Left forelimb (tissue), 1 donor: ENCODE results near the gene SLC9C2.
"Not testable (repeated sequence)": the region's sequence is repeated elsewhere in the genome, so short reads cannot be mapped to it uniquely, and the experiment has no call there.

ENCODE experiments used
- DNase-seq: peaks from one replicate; pipeline ENCODE4 v3.0.0-alpha.2; 2018; ENCODE audit warnings: low spot score

The SLC9C2 gene

GRCh38 chr1:173481195-173481772 is 121.6 kb downstream of the SLC9C2 start:
- DNase-seq, result no peak

GRCh38 chr1:173479649-173480048 is 123.2 kb downstream of the SLC9C2 start:
- no peak for DNase-seq

GRCh38 chr1:173478094-173478674 is 124.7 kb downstream of the SLC9C2 start:
- no peak for DNase-seq

- peak; percentile 92 for DNase-seq
Measured at GRCh38 chr1:173477286-173478093, 125.4 kb downstream of the SLC9C2 start, which contains the start of gene PRDX6. PRDX6 (plus strand) TSS chr1:173477335; CDS start chr1:173477398, 63 bp downstream.

GRCh38 chr1:173476665-173477285 is 126.1 kb downstream of the SLC9C2 start:
- DNase-seq, result no peak

GRCh38 chr1:173476197-173476664 is 126.6 kb downstream of the SLC9C2 start:
- no peak for DNase-seq

GRCh38 chr1:173475564-173476196 is 127.2 kb downstream of the SLC9C2 start:
- DNase-seq, result no peak

GRCh38 chr1:173474780-173475421 is 128.0 kb downstream of the SLC9C2 start:
- not testable (repeated sequence) for DNase-seq

- DNase-seq, result no peak
Measured at GRCh38 chr1:173474097-173474779, 128.6 kb downstream of the SLC9C2 start.

GRCh38 chr1:173473599-173474011 is 129.3 kb downstream of the SLC9C2 start:
- DNase-seq, result no peak

- no peak for DNase-seq
Measured at GRCh38 chr1:173470608-173471007, 132.3 kb downstream of the SLC9C2 start.

GRCh38 chr1:173469656-173470055 is 133.2 kb downstream of the SLC9C2 start:
- no peak for DNase-seq

- DNase-seq, result no peak
Measured at GRCh38 chr1:173467426-173467825, 135.4 kb downstream of the SLC9C2 start.

GRCh38 chr1:173464185-173464584 is 138.7 kb downstream of the SLC9C2 start:
- DNase-seq, result not testable (repeated sequence)

GRCh38 chr1:173462666-173463065 is 140.2 kb downstream of the SLC9C2 start:
- DNase-seq, result not testable (repeated sequence)

- no peak for DNase-seq
Measured at GRCh38 chr1:173459885-173460284, 143.0 kb downstream of the SLC9C2 start.

- DNase-seq, result no peak
Measured at GRCh38 chr1:173454966-173455524, 147.8 kb downstream of the SLC9C2 start.

- no peak for DNase-seq
Measured at GRCh38 chr1:173453982-173454381, 148.9 kb downstream of the SLC9C2 start.

- no peak for DNase-seq
Measured at GRCh38 chr1:173451981-173452380, 150.9 kb downstream of the SLC9C2 start.
